ENCODE data around the gene DDHD1.

DNA sequence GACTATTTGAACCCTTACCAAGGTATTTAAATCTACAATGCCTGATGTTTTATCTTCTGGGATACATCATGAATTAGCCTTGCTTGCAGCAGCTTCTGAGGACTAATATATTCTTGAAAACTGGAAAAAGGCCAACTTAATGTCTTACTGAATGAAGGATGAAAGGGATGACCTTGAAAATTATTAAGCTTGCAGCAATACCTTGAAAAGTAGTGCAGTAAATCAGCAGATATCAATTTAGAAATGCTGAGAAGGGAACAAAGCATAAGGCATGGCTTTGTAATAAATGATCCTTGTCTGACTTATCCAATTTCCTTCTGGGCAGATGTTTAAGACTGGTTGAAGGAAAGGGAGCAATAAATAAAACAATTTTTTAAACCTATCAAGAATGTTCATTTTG is 165.0 kb downstream of the DDHD1 start:
- TF ChIP-seq, protein P1, sequence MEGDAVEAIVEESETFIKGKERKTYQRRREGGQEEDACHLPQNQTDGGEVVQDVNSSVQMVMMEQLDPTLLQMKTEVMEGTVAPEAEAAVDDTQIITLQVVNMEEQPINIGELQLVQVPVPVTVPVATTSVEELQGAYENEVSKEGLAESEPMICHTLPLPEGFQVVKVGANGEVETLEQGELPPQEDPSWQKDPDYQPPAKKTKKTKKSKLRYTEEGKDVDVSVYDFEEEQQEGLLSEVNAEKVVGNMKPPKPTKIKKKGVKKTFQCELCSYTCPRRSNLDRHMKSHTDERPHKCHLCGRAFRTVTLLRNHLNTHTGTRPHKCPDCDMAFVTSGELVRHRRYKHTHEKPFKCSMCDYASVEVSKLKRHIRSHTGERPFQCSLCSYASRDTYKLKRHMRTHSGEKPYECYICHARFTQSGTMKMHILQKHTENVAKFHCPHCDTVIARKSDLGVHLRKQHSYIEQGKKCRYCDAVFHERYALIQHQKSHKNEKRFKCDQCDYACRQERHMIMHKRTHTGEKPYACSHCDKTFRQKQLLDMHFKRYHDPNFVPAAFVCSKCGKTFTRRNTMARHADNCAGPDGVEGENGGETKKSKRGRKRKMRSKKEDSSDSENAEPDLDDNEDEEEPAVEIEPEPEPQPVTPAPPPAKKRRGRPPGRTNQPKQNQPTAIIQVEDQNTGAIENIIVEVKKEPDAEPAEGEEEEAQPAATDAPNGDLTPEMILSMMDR (IDR thresholded peaks at IDR 0.05) = no peak
- no peak for TF ChIP-seq POLR2A (IDR thresholded peaks at IDR 0.05)

Measured in adrenal gland (tissue), 5 donors.